MCF 10A (cell line): ENCODE measurements around the gene DUOXA2. TPM values are rescaled to one million over a fixed set of nuclear protein-coding genes. Genes with fewer than 3 reads are reported as not detected.
A peak's percentile ranks its signal among the peaks of the same experiment; 100 is the strongest.

Source experiments
- BruUV-seq: library from RNA; stranded (reverse); fragments of 400-500 nt; replicated peaks from 2 replicates; lab custom pipeline; 2021; lab: Mats Ljungman, UMichigan
- CTCF ChIA-PET: fragments of 300-600 bp; sonication (Branson Sonifier 250); formaldehyde crosslinking; extraction: SDS; loops from one replicate; lab custom pipeline; 2021; ENCODE audit warnings: antibody characterized with exemption, inconsistent platforms; lab: Yijun Ruan, JAX
- POLR2A ChIA-PET: fragments of 300-600, 350-650 bp; sonication (Branson Sonifier 250); formaldehyde crosslinking; extraction: SDS; loops from one replicate; lab custom pipeline; 2020; ENCODE audit warnings: antibody characterized with exemption, inconsistent platforms; lab: Yijun Ruan, JAX
- DNase-seq: peaks from one replicate; pipeline ENCODE4 v3.0.0-alpha.2; 2018; ENCODE audit not compliant: unreplicated experiment
- H3K27ac Mint-ChIP-seq: one replicate; pipeline ENCODE4 v1.8.0; 2022; ENCODE audit warnings: mild to moderate bottlenecking, low read depth, mixed read lengths; ENCODE audit not compliant: unreplicated experiment
- H3K27me3 Mint-ChIP-seq: one replicate; pipeline ENCODE4 v1.8.0; 2022; ENCODE audit warnings: mixed read lengths; ENCODE audit not compliant: insufficient read depth, unreplicated experiment
- H3K36me3 Mint-ChIP-seq: one replicate; pipeline ENCODE4 v1.8.0; 2022; ENCODE audit warnings: mild to moderate bottlenecking, moderate library complexity, mixed read lengths; ENCODE audit not compliant: insufficient read depth, unreplicated experiment
- H3K4me1 Mint-ChIP-seq: one replicate; pipeline ENCODE4 v1.8.0; 2022; ENCODE audit warnings: mixed read lengths; ENCODE audit not compliant: insufficient read depth, unreplicated experiment
- H3K4me3 Mint-ChIP-seq: one replicate; pipeline ENCODE4 v1.8.0; 2022; ENCODE audit warnings: mild to moderate bottlenecking, moderate library complexity, mixed read lengths; ENCODE audit not compliant: unreplicated experiment
- H3K9me3 Mint-ChIP-seq: one replicate; pipeline ENCODE4 v1.8.0; 2022; ENCODE audit warnings: mixed read lengths; ENCODE audit not compliant: unreplicated experiment
- CTCF ChIP-seq: fragments of 200-600 bp; IDR thresholded peaks from one replicate; pipeline ENCODE4 v1.8.0; 2022; ENCODE audit warnings: antibody characterized with exemption, mild to moderate bottlenecking; ENCODE audit not compliant: unreplicated experiment
- intact Hi-C: fragments of 100-400 bp; cut with micrococcal nuclease; formaldehyde crosslinking; loops from 2 replicates; pipeline ENCODE4 v1.14.1; 2022
- total RNA-seq: library from RNA; stranded (reverse); gene quantifications from 2 replicates; pipeline ENCODE4 v1.2.3, GENCODE V29; 2022

Gene DUOXA2
- total RNA-seq, 1 experiment from 2014 or later: not detected

- no peak for DNase-seq
- CTCF ChIA-PET: interaction anchor here (0.6 to 4.2 kb wide), 39 partner anchors 9 to 284 kb away, joined by 3 to 43 read pairs (median 4); partner anchors contain the start of genes DUOX1 and DUOXA1
- Mint-ChIP-seq H3K9me3 (no peaks in the 10 kb centered on the region), H3K27me3 (peaks cover 34% of the 10 kb centered on the region), H3K36me3 (no peaks in the 10 kb centered on the region), H3K27ac (no peak overlapping the region), H3K4me1 (peaks cover 12% of the 10 kb centered on the region), H3K4me3 (no peak overlapping the region)
- BruUV-seq: no TSS peak
- POLR2A ChIA-PET: interaction anchor here (0.8 to 1.0 kb wide), 4 partner anchors 9 to 284 kb away, joined by 3 read pairs; a partner anchor contains a TSS
- intact Hi-C loops: loop anchor here (5.0 kb wide), 1 partner anchor 150 kb away; no protein-coding TSS in a partner anchor
- TF ChIP-seq CTCF: no peak
Measured at GRCh38 chr15:45117308-45118130, 3.4 kb downstream of the DUOXA2 start.

- Mint-ChIP-seq H3K27me3 (peaks cover 27% of the 10 kb centered on the region), H3K4me1 (peaks cover 12% of the 10 kb centered on the region), H3K36me3 (no peaks in the 10 kb centered on the region), H3K4me3 (no peak overlapping the region), H3K27ac (no peak overlapping the region), H3K9me3 (no peaks in the 10 kb centered on the region)
- intact Hi-C loops: loop anchor here (5.0 kb wide), 1 partner anchor 151 kb away; no protein-coding TSS in a partner anchor
- BruUV-seq: no TSS peak
- CTCF ChIA-PET: interaction anchor here (0.6 to 4.2 kb wide), 47 partner anchors 9 to 394 kb away, joined by 3 to 43 read pairs (median 4); partner anchors contain the start of genes DUOX1 and DUOXA1
- POLR2A ChIA-PET: interaction anchor here (0.8 to 1.0 kb wide), 4 partner anchors 9 to 284 kb away, joined by 3 read pairs; a partner anchor contains a TSS
- TF ChIP-seq CTCF: peak; percentile 96
- DNase-seq: peak; percentile 89
Measured at GRCh38 chr15:45118131-45118588, 4.0 kb downstream of the DUOXA2 start.

- Mint-ChIP-seq H3K36me3 (no peaks in the 10 kb centered on the region), H3K4me3 (no peak overlapping the region), H3K9me3 (no peaks in the 10 kb centered on the region), H3K27ac (no peak overlapping the region), H3K4me1 (peaks cover 9% of the 10 kb centered on the region), H3K27me3 (peaks cover 19% of the 10 kb centered on the region)
- ChIA-PET POLR2A (no interaction called here), CTCF (interaction anchor here (0.6 to 4.2 kb wide), 26 partner anchors 8 to 266 kb away, joined by 3 to 43 read pairs (median 4); partner anchors contain the start of genes DUOX1 and DUOXA1)
- TF ChIP-seq CTCF: no peak
- no TSS peak for BruUV-seq
- DNase-seq: no peak
- intact Hi-C loops: loop anchor here (5.0 kb wide), 1 partner anchor 152 kb away; no protein-coding TSS in a partner anchor
Measured at GRCh38 chr15:45118996-45119395, 4.9 kb downstream of the DUOXA2 start.
